IPS-15b (cell line): ENCODE data around the gene COL19A1.

Experiments
- H3K27me3 ChIP-seq: one replicate; pipeline ENCODE4 v1.6.1; 2013; ENCODE audit warnings: low read length; ENCODE audit not compliant: control insufficient read depth, insufficient read depth
- H3K36me3 ChIP-seq: one replicate; pipeline ENCODE4 v1.6.1; 2013; ENCODE audit warnings: low read length; ENCODE audit not compliant: control insufficient read depth, insufficient read depth
- H3K4me1 ChIP-seq: one replicate; pipeline ENCODE4 v1.6.1; 2013; ENCODE audit warnings: mild to moderate bottlenecking, low read length; ENCODE audit not compliant: control insufficient read depth, insufficient read depth
- H3K4me3 ChIP-seq: one replicate; pipeline ENCODE4 v1.5.1; 2013; ENCODE audit warnings: low read depth, low read length
- H3K9ac ChIP-seq: one replicate; pipeline ENCODE4 v1.6.1; 2013; ENCODE audit warnings: low read depth, mild to moderate bottlenecking, low read length
- H3K9me3 ChIP-seq: one replicate; pipeline ENCODE4 v1.6.1; 2013; ENCODE audit warnings: mild to moderate bottlenecking, low read length; ENCODE audit not compliant: control insufficient read depth, insufficient read depth

The COL19A1 gene

GRCh38 chr6:70188202-70188601 is 321.8 kb downstream of the COL19A1 start:
- H3K36me3 ChIP-seq = no peaks in the 10 kb centered on the region
- no peak overlapping the region for H3K4me3 ChIP-seq
- H3K4me1 ChIP-seq = no peaks in the 10 kb centered on the region
- H3K27me3 ChIP-seq = no peaks in the 10 kb centered on the region
- no peaks in the 10 kb centered on the region for H3K9me3 ChIP-seq
- H3K9ac ChIP-seq = no peak overlapping the region

- Histone ChIP-seq H3K4me3 (no peak overlapping the region), H3K36me3 (no peaks in the 10 kb centered on the region), H3K27me3 (no peaks in the 10 kb centered on the region), H3K9me3 (no peaks in the 10 kb centered on the region), H3K9ac (no peak overlapping the region), H3K4me1 (no peaks in the 10 kb centered on the region)
Observed at GRCh38 chr6:70194421-70194820, 328.1 kb downstream of the COL19A1 start.

- no peaks in the 10 kb centered on the region for H3K4me1 ChIP-seq
- H3K9ac ChIP-seq = no peak overlapping the region
- H3K9me3 ChIP-seq = no peaks in the 10 kb centered on the region
- no peaks in the 10 kb centered on the region for H3K27me3 ChIP-seq
- no peaks in the 10 kb centered on the region for H3K36me3 ChIP-seq
- H3K4me3 ChIP-seq = no peak overlapping the region
Observed at GRCh38 chr6:70196531-70196930, 330.2 kb downstream of the COL19A1 start.

GRCh38 chr6:70198785-70199184 is 332.4 kb downstream of the COL19A1 start:
- Histone ChIP-seq H3K4me3 (no peak overlapping the region), H3K9me3 (no peaks in the 10 kb centered on the region), H3K9ac (no peak overlapping the region), H3K27me3 (no peaks in the 10 kb centered on the region), H3K4me1 (peaks cover 6% of the 10 kb centered on the region), H3K36me3 (no peaks in the 10 kb centered on the region)

GRCh38 chr6:70208235-70208790 is 342.0 kb downstream of the COL19A1 start:
- H3K9ac ChIP-seq = no peak overlapping the region
- H3K27me3 ChIP-seq = no peaks in the 10 kb centered on the region
- no peak overlapping the region for H3K4me3 ChIP-seq
- no peaks in the 10 kb centered on the region for H3K4me1 ChIP-seq
- no peaks in the 10 kb centered on the region for H3K9me3 ChIP-seq
- no peaks in the 10 kb centered on the region for H3K36me3 ChIP-seq

- H3K27me3 ChIP-seq = no peaks in the 10 kb centered on the region
- no peaks in the 10 kb centered on the region for H3K36me3 ChIP-seq
- no peaks in the 10 kb centered on the region for H3K9me3 ChIP-seq
Observed at GRCh38 chr6:70210462-70210861, 344.1 kb downstream of the COL19A1 start.

GRCh38 chr6:70215460-70216108 is 349.2 kb downstream of the COL19A1 start:
- H3K27me3 ChIP-seq = no peaks in the 10 kb centered on the region
- H3K9ac ChIP-seq = no peak overlapping the region
- H3K9me3 ChIP-seq = no peaks in the 10 kb centered on the region
- no peaks in the 10 kb centered on the region for H3K36me3 ChIP-seq
- no peaks in the 10 kb centered on the region for H3K4me1 ChIP-seq
- H3K4me3 ChIP-seq = no peak overlapping the region

More at GRCh38 chr6:70210462-70210861, 344.1 kb downstream of the COL19A1 start:
- no peak overlapping the region for H3K9ac ChIP-seq
- no peaks in the 10 kb centered on the region for H3K4me1 ChIP-seq
- no peak overlapping the region for H3K4me3 ChIP-seq

- Histone ChIP-seq H3K4me3 (no peak overlapping the region), H3K36me3 (no peaks in the 10 kb centered on the region), H3K9ac (no peak overlapping the region), H3K9me3 (no peaks in the 10 kb centered on the region), H3K4me1 (no peaks in the 10 kb centered on the region), H3K27me3 (no peaks in the 10 kb centered on the region)
Observed at GRCh38 chr6:70216767-70217166, 350.4 kb downstream of the COL19A1 start.

- Histone ChIP-seq H3K9ac (no peak overlapping the region), H3K4me3 (no peak overlapping the region), H3K36me3 (no peaks in the 10 kb centered on the region), H3K4me1 (no peaks in the 10 kb centered on the region), H3K27me3 (no peaks in the 10 kb centered on the region), H3K9me3 (no peaks in the 10 kb centered on the region)
Observed at GRCh38 chr6:70219943-70220613, 353.7 kb downstream of the COL19A1 start.

GRCh38 chr6:70221025-70221714 is 354.8 kb downstream of the COL19A1 start:
- no peaks in the 10 kb centered on the region for H3K36me3 ChIP-seq
- no peaks in the 10 kb centered on the region for H3K4me1 ChIP-seq
- no peak overlapping the region for H3K4me3 ChIP-seq
- no peaks in the 10 kb centered on the region for H3K27me3 ChIP-seq
- no peaks in the 10 kb centered on the region for H3K9me3 ChIP-seq
- H3K9ac ChIP-seq = no peak overlapping the region

GRCh38 chr6:70221715-70222438 is 355.5 kb downstream of the COL19A1 start:
- Histone ChIP-seq H3K9ac (no peak overlapping the region), H3K4me3 (no peak overlapping the region), H3K9me3 (no peaks in the 10 kb centered on the region), H3K4me1 (no peaks in the 10 kb centered on the region), H3K27me3 (no peaks in the 10 kb centered on the region), H3K36me3 (no peaks in the 10 kb centered on the region)
